Mesenchymal stem cell (in vitro differentiated cells and primary cell): ENCODE data around the gene VWA1.
"Not testable (repeated sequence)": the region's sequence is repeated elsewhere in the genome, so short reads cannot be mapped to it uniquely, and the experiment has no call there.

Experiments used
- DNase-seq: peaks from one replicate; pipeline ENCODE4 v3.0.0-alpha.2; 2013
- H2AFZ ChIP-seq: one replicate; pipeline ENCODE4 v1.6.1; 2013; ENCODE audit warnings: low read depth, mild to moderate bottlenecking, control low read depth, inconsistent platforms, low read length, moderate library complexity
- H2AK5ac ChIP-seq: 2 replicates; pipeline ENCODE4 v1.6.1; 2013; ENCODE audit warnings: low read length, moderate library complexity, mild to moderate bottlenecking, inconsistent platforms; ENCODE audit not compliant: severe bottlenecking
- H2BK120ac ChIP-seq: one replicate; pipeline ENCODE4 v1.6.1; 2013; ENCODE audit warnings: low read depth, mild to moderate bottlenecking, inconsistent platforms, low read length, moderate library complexity
- H2BK12ac ChIP-seq, 2 experiments: one replicate each; pipeline ENCODE4 v1.6.1; 2013; ENCODE audit warnings: inconsistent platforms in 2 of 2, low read length in 2 of 2, mild to moderate bottlenecking in 2 of 2, moderate library complexity in 2 of 2, control low read depth in 1 of 2
- H2BK15ac ChIP-seq: one replicate; pipeline ENCODE4 v1.6.1; 2013; ENCODE audit warnings: mild to moderate bottlenecking, low read depth, inconsistent platforms; ENCODE audit not compliant: poor library complexity, severe bottlenecking
- H2BK5ac ChIP-seq: 2 replicates; pipeline ENCODE4 v1.6.1; 2013; ENCODE audit warnings: low read depth, mild to moderate bottlenecking, low read length, control low read depth, inconsistent platforms; ENCODE audit not compliant: poor library complexity, severe bottlenecking
- H3K14ac ChIP-seq, 2 experiments: one replicate each; pipeline ENCODE4 v1.6.1; 2013; ENCODE audit warnings: inconsistent platforms in 2 of 2, low read length in 2 of 2, control low read depth in 1 of 2, mild to moderate bottlenecking in 1 of 2, moderate library complexity in 1 of 2
- H3K18ac ChIP-seq, 2 experiments: one replicate each; pipeline ENCODE4 v1.6.1; 2013; ENCODE audit warnings: inconsistent platforms in 2 of 2, low read length in 2 of 2, control low read depth in 1 of 2, low read depth in 1 of 2, mild to moderate bottlenecking in 1 of 2
- H3K23ac ChIP-seq, 2 experiments: one replicate each; pipeline ENCODE4 v1.6.1; 2013; ENCODE audit warnings: inconsistent platforms in 2 of 2, low read length in 2 of 2, mild to moderate bottlenecking in 2 of 2, moderate library complexity in 2 of 2, control low read depth in 1 of 2
- H3K27ac ChIP-seq: 2 replicates; pipeline ENCODE4 v1.5.1; 2013; ENCODE audit warnings: mild to moderate bottlenecking, moderate library complexity, low read length, control low read depth, inconsistent platforms; ENCODE audit not compliant: poor library complexity, severe bottlenecking
- H3K27me3 ChIP-seq, 2 experiments: 2 replicates each; pipeline versions ENCODE4 v1.6.1 to v1.7.0; 2013; ENCODE audit warnings: low read length in 2 of 2, mild to moderate bottlenecking in 2 of 2, moderate library complexity in 2 of 2, control low read depth in 1 of 2, inconsistent platforms in 1 of 2; ENCODE audit not compliant: control insufficient read depth in 1 of 2, insufficient read depth in 1 of 2
- H3K36me3 ChIP-seq, 2 experiments: 2 replicates each; pipeline versions ENCODE4 v1.6.1 to v1.7.0; 2013; ENCODE audit warnings: low read length in 2 of 2, control low read depth in 1 of 2, inconsistent platforms in 1 of 2, low read depth in 1 of 2, mild to moderate bottlenecking in 1 of 2; ENCODE audit not compliant: insufficient read depth in 2 of 2, control insufficient read depth in 1 of 2
- H3K4ac ChIP-seq, 2 experiments: one replicate each; pipeline ENCODE4 v1.6.1; 2013; ENCODE audit warnings: inconsistent platforms in 2 of 2, low read length in 2 of 2, mild to moderate bottlenecking in 2 of 2, moderate library complexity in 2 of 2, control low read depth in 1 of 2, low read depth in 1 of 2
- H3K4me1 ChIP-seq: 2 replicates; pipeline ENCODE4 v1.6.1; 2013; ENCODE audit warnings: low read depth, low read length, control low read depth; ENCODE audit not compliant: control insufficient read depth, insufficient read depth
- H3K4me2 ChIP-seq: 2 replicates; pipeline ENCODE4 v1.6.1; 2013; ENCODE audit warnings: low read length, mild to moderate bottlenecking, inconsistent platforms; ENCODE audit not compliant: poor library complexity, severe bottlenecking
- H3K4me3 ChIP-seq, 2 experiments: 2 replicates each; pipeline versions ENCODE4 v1.5.1 to v1.7.0; 2013; ENCODE audit warnings: low read length in 2 of 2, mild to moderate bottlenecking in 2 of 2, control low read depth in 1 of 2, low read depth in 1 of 2; ENCODE audit not compliant: insufficient read depth in 1 of 2
- H3K79me1 ChIP-seq: replicated peaks from 2 replicates; pipeline ENCODE4 v1.6.1; 2013; ENCODE audit warnings: mild to moderate bottlenecking, control low read depth, low read length, inconsistent platforms; ENCODE audit not compliant: poor library complexity, severe bottlenecking
- H3K9ac ChIP-seq: 2 replicates; pipeline ENCODE4 v1.7.0; 2013; ENCODE audit warnings: mild to moderate bottlenecking, low read length, moderate library complexity
- H3K9me3 ChIP-seq: 2 replicates; pipeline ENCODE4 v1.7.0; 2013; ENCODE audit warnings: mild to moderate bottlenecking, low read length; ENCODE audit not compliant: control insufficient read depth
- H4K8ac ChIP-seq: one replicate; pipeline ENCODE4 v1.6.1; 2013; ENCODE audit warnings: inconsistent platforms, mild to moderate bottlenecking, low read length, moderate library complexity
- H4K91ac ChIP-seq: one replicate; pipeline ENCODE4 v1.6.1; 2013; ENCODE audit warnings: mild to moderate bottlenecking, low read length, inconsistent platforms
- WGBS: methylation state at CpG from one replicate; pipeline ENCODE4 v1.1.7; 2013; ENCODE audit warnings: mixed read lengths; 5-methylcytosine and 5-hydroxymethylcytosine counted together

Gene VWA1

GRCh38 chr1:1472053-1472876 lies 36.8 kb downstream of the VWA1 start:
- Histone ChIP-seq H3K9ac (peak overlapping the region; percentile 93), H3K4me1 (peaks cover 16% of the 10 kb centered on the region), H3K4me3 (peak overlapping the region; percentile 88), H3K4me2 (peak overlapping the region; percentile 53), H3K36me3 (peaks cover 5 to 19% of the 10 kb centered on the region in 2 experiments), H3K4ac (peak overlapping the region in 1 of 2 experiments; percentile 24)
- not testable (repeated sequence) for H3K27ac ChIP-seq, H3K79me1 ChIP-seq, H3K14ac ChIP-seq, H2BK15ac ChIP-seq, H2BK12ac ChIP-seq, H3K18ac ChIP-seq, H3K27me3 ChIP-seq, H2AFZ ChIP-seq, H2BK120ac ChIP-seq, H4K8ac ChIP-seq, H2BK5ac ChIP-seq, H3K9me3 ChIP-seq, H3K23ac ChIP-seq, H4K91ac ChIP-seq, H2AK5ac ChIP-seq
- 36% methylated on average over 5 of the region's 65 CpGs for WGBS
- peak; percentile 34 for DNase-seq

GRCh38 chr1:1476011-1476410 lies 40.5 kb downstream of the VWA1 start:
- H3K4me3 ChIP-seq, H3K27ac ChIP-seq, H2BK15ac ChIP-seq, DNase-seq, H3K9me3 ChIP-seq, H3K23ac ChIP-seq, H3K9ac ChIP-seq, H2AFZ ChIP-seq, H3K14ac ChIP-seq, H2BK120ac ChIP-seq, H3K4me2 ChIP-seq, H3K18ac ChIP-seq, H2AK5ac ChIP-seq, H4K8ac ChIP-seq, H4K91ac ChIP-seq, H3K27me3 ChIP-seq, H2BK5ac ChIP-seq, H3K4ac ChIP-seq, H2BK12ac ChIP-seq: not testable (repeated sequence)
- WGBS = 100% methylated on average over 12 of the region's 17 CpGs
- H3K4me1 ChIP-seq = peaks cover 13% of the 10 kb centered on the region
- H3K79me1 ChIP-seq = peaks cover 18% of the 10 kb centered on the region
- H3K36me3 ChIP-seq = peaks cover 28 to 52% of the 10 kb centered on the region in 2 experiments

- H2BK15ac ChIP-seq = no peak overlapping the region
- 95% methylated on average over 17 of the region's 22 CpGs for WGBS
- H3K4ac ChIP-seq = no peak overlapping the region
These were observed 41.7 kb downstream of the VWA1 start for GRCh38 chr1:1477206-1477605.

GRCh38 chr1:1479547-1480487 lies 44.3 kb downstream of the VWA1 start:
- Histone ChIP-seq H2BK5ac (no peak overlapping the region), H3K9ac (no peak overlapping the region), H3K18ac (no peak overlapping the region), H3K4me3 (peak overlapping the region in 1 of 2 experiments; percentile 15), H3K27ac (no peak overlapping the region), H3K27me3 (no peaks in the 10 kb centered on the region), H2AFZ (no peak overlapping the region), H3K14ac (no peak overlapping the region), H3K4ac (no peak overlapping the region), H4K91ac (peak overlapping the region; percentile 47), H3K9me3 (no peaks in the 10 kb centered on the region), H3K4me1 (peaks cover 4% of the 10 kb centered on the region), H3K4me2 (no peak overlapping the region), H3K36me3 (peaks cover 51 to 75% of the 10 kb centered on the region in 2 experiments), H3K79me1 (peaks cover 34% of the 10 kb centered on the region), H2AK5ac (no peak overlapping the region), H2BK15ac (no peak overlapping the region), H2BK12ac (no peak overlapping the region), H2BK120ac (no peak overlapping the region), H4K8ac (no peak overlapping the region), H3K23ac (no peak overlapping the region)
- WGBS = 99% methylated on average over 41 of the region's 42 CpGs
- no peak for DNase-seq

More at GRCh38 chr1:1477206-1477605, 41.7 kb downstream of the VWA1 start:
- Histone ChIP-seq H2BK5ac (no peak overlapping the region), H3K4me3 (no peak overlapping the region), H3K23ac (no peak overlapping the region), H3K79me1 (peaks cover 20% of the 10 kb centered on the region), H4K91ac (no peak overlapping the region), H2BK120ac (no peak overlapping the region), H3K27me3 (no peaks in the 10 kb centered on the region), H3K18ac (no peak overlapping the region), H3K36me3 (peaks cover 28 to 58% of the 10 kb centered on the region in 2 experiments), H3K9me3 (no peaks in the 10 kb centered on the region), H3K4me2 (no peak overlapping the region), H2BK12ac (no peak overlapping the region), H3K4me1 (peaks cover 13% of the 10 kb centered on the region), H4K8ac (peak overlapping the region; percentile 85), H3K14ac (no peak overlapping the region), H3K27ac (no peak overlapping the region), H2AFZ (no peak overlapping the region), H2AK5ac (no peak overlapping the region), H3K9ac (no peak overlapping the region)
- DNase-seq = no peak
